IMR-90 (cell line): ENCODE data around the gene TPH1.

Source experiments
- BHLHE40 ChIP-seq: fragments of 150-350 bp; IDR thresholded peaks from 2 replicates; pipeline ENCODE4 v1.6.1; 2016; ENCODE audit warnings: mild to moderate bottlenecking, low read depth, low read length
- CEBPB ChIP-seq: IDR thresholded peaks from 2 replicates; pipeline ENCODE4 v1.6.1; 2012; ENCODE audit warnings: low read depth, low read length, improper control_type of control experiment
- CHD1 ChIP-seq: IDR thresholded peaks from 2 replicates; pipeline ENCODE4 v1.6.1; 2012; ENCODE audit warnings: low read depth, low read length, improper control_type of control experiment
- CTCF ChIP-seq: conservative IDR thresholded peaks from 2 replicates; pipeline ENCODE4 v1.5.1; 2012; ENCODE audit warnings: mild to moderate bottlenecking, low read depth, low read length, improper control_type of control experiment
- ELK1 ChIP-seq: fragments of 150-350 bp; IDR thresholded peaks from 2 replicates; pipeline ENCODE4 v1.6.1; 2016; ENCODE audit warnings: low read depth, mild to moderate bottlenecking, low read length, moderate library complexity, borderline replicate concordance
- MAZ ChIP-seq: IDR thresholded peaks from 2 replicates; pipeline ENCODE4 v1.6.1; 2012; ENCODE audit warnings: low read depth, mild to moderate bottlenecking, low read length, improper control_type of control experiment, moderate library complexity, borderline replicate concordance
- MXI1 ChIP-seq: IDR thresholded peaks from 2 replicates; pipeline ENCODE4 v1.6.1; 2012; ENCODE audit warnings: low read depth, mild to moderate bottlenecking, low read length, moderate library complexity, borderline replicate concordance
- POLR2A ChIP-seq: IDR thresholded peaks from 2 replicates; pipeline ENCODE4 v1.6.1; 2012; ENCODE audit warnings: mild to moderate bottlenecking, low read depth, low read length
- RCOR1 ChIP-seq: IDR thresholded peaks from 2 replicates; pipeline ENCODE4 v1.6.1; 2012; ENCODE audit warnings: mild to moderate bottlenecking, low read length, improper control_type of control experiment; ENCODE audit not compliant: insufficient replicate concordance
- RFX5 ChIP-seq: IDR thresholded peaks from 2 replicates; pipeline ENCODE4 v1.8.0; 2012; ENCODE audit warnings: low read depth, mild to moderate bottlenecking, low read length, moderate library complexity
- SMC3 ChIP-seq: fragments of 150-350 bp; IDR thresholded peaks from 2 replicates; pipeline ENCODE4 v1.6.1; 2016; ENCODE audit warnings: low read depth, mild to moderate bottlenecking, antibody characterized with exemption, low read length, moderate library complexity

- TF ChIP-seq CTCF = no peak
- no peak for TF ChIP-seq CHD1
- TF ChIP-seq MXI1 = no peak
- no peak for TF ChIP-seq MAZ
- no peak for TF ChIP-seq CEBPB
- no peak for TF ChIP-seq POLR2A
- TF ChIP-seq RFX5 = no peak
- no peak for TF ChIP-seq BHLHE40
- no peak for TF ChIP-seq SMC3
- TF ChIP-seq RCOR1 = no peak
- no peak for TF ChIP-seq ELK1
Measured at GRCh38 chr11:18011633-18012032, 34.4 kb downstream of the TPH1 start.
